Keratinocyte (primary cell): Measurements from ENCODE around the gene ITGB1BP1. TPM values are rescaled to one million over a fixed set of nuclear protein-coding genes. Genes with fewer than 3 reads are reported as not detected.

Experiments used
- DNase-seq: peaks from one replicate; pipeline ENCODE4 v3.0.0-alpha.2; 2011; ENCODE audit warnings: low read depth, missing footprints, low spot score
- FAIRE-seq: peaks from 2 replicates; lab custom pipeline; 2011; peaks lifted over from hg19 to GRCh38; lab: Jason Lieb, UNC
- H2AFZ ChIP-seq: 2 replicates; pipeline ENCODE4 v1.6.0; 2012; ENCODE audit warnings: low read length, control low read depth, inconsistent platforms; ENCODE audit not compliant: control insufficient read depth
- H3K27ac ChIP-seq: 2 replicates; pipeline ENCODE4 v1.5.1; 2011; ENCODE audit warnings: low read length; ENCODE audit not compliant: control insufficient read depth, insufficient read depth
- H3K27me3 ChIP-seq: 3 replicates; pipeline ENCODE4 v1.6.0; 2011; ENCODE audit warnings: low read length; ENCODE audit not compliant: control insufficient read depth, insufficient read depth; ENCODE audit errors: extremely low read depth
- H3K36me3 ChIP-seq, 2 experiments: 2 replicates in 1 of 2; 3 replicates in 1 of 2; pipeline ENCODE4 v1.5.1; 2011; ENCODE audit warnings: low read length in 2 of 2, mild to moderate bottlenecking in 1 of 2; ENCODE audit not compliant: control insufficient read depth in 2 of 2, insufficient read depth in 2 of 2; ENCODE audit errors: extremely low read depth in 1 of 2
- H3K4me1 ChIP-seq: 3 replicates; pipeline ENCODE4 v1.5.1; 2011; ENCODE audit warnings: low read length; ENCODE audit not compliant: control insufficient read depth, insufficient read depth; ENCODE audit errors: extremely low read depth
- H3K4me2 ChIP-seq: 3 replicates; pipeline ENCODE4 v1.6.0; 2011; ENCODE audit warnings: low read depth, low read length; ENCODE audit not compliant: control insufficient read depth, insufficient read depth; ENCODE audit errors: extremely low read depth
- H3K4me3 ChIP-seq, 3 experiments: fragments of 200-600 bp in 1 of 3; sonication (generic) in 1 of 3; 2 replicates in 2 of 3; 3 replicates in 1 of 3; pipeline ENCODE4 v1.5.1; 2011 to 2016; ENCODE audit warnings: low read length in 3 of 3, mild to moderate bottlenecking in 3 of 3, control low read depth in 2 of 3, inconsistent platforms in 1 of 3, low read depth in 1 of 3, mixed read lengths in 1 of 3, mixed run types in 1 of 3, moderate library complexity in 1 of 3; ENCODE audit not compliant: control insufficient read depth in 2 of 3, insufficient read depth in 2 of 3; ENCODE audit errors: extremely low read depth in 1 of 3
- H3K79me2 ChIP-seq: 2 replicates; pipeline ENCODE4 v1.6.0; 2012; ENCODE audit warnings: low read length; ENCODE audit not compliant: control insufficient read depth, insufficient read depth
- H3K9ac ChIP-seq: 3 replicates; pipeline ENCODE4 v1.6.0; 2011; ENCODE audit warnings: low read length; ENCODE audit not compliant: control insufficient read depth, insufficient read depth; ENCODE audit errors: extremely low read depth
- H3K9me1 ChIP-seq: 3 replicates; pipeline ENCODE4 v1.6.0; 2011; ENCODE audit warnings: low read length; ENCODE audit not compliant: control insufficient read depth, insufficient read depth; ENCODE audit errors: extremely low read depth
- H3K9me3 ChIP-seq: 2 replicates; pipeline ENCODE4 v1.5.1; 2012; ENCODE audit warnings: low read depth, low read length; ENCODE audit not compliant: control insufficient read depth
- H4K20me1 ChIP-seq: 3 replicates; pipeline ENCODE4 v1.6.0; 2011; ENCODE audit warnings: low read length; ENCODE audit not compliant: control insufficient read depth, insufficient read depth; ENCODE audit errors: extremely low read depth
- EZH2 ChIP-seq: IDR thresholded peaks from one replicate; pipeline ENCODE4 v1.6.1; 2012; ENCODE audit warnings: inconsistent platforms, mild to moderate bottlenecking, low read length, moderate library complexity
- dilution Hi-C: fragments of 300-500 bp; cut with MboI; formaldehyde crosslinking; loops from one replicate; pipeline ENCODE4 v1.7.0; 2020; ENCODE audit warnings: low sequenced_read_pairs; ENCODE audit not compliant: extremely low pct_ligation_motif_present
- polyA plus RNA-seq, 5 experiments: library from polyadenylated mRNA; depleted of rRNA in 3 of 5; stranded (reverse) in 3 of 5; stranded (forward) in 1 of 5; unstranded in 1 of 5; fragments of >200 nt; gene quantifications; 1 replicate in 1 of 5; 2 replicates in 3 of 5; 3 replicates in 1 of 5; pipeline versions ENCODE4 v1.2.1 to v1.2.3, GENCODE V29; 2011 to 2012; ENCODE audit warnings: missing spikeins in 2 of 5, low read depth in 1 of 5, low replicate concordance in 1 of 5
- TF ChIP-seq, protein P1 (sequence below), 3 experiments: IDR thresholded peaks in 1 of 3; conservative IDR thresholded peaks in 1 of 3; optimal IDR thresholded peaks in 1 of 3; 2 replicates in 2 of 3; 3 replicates in 1 of 3; pipeline versions ENCODE3 to v1.5.1; 2011; ENCODE audit warnings: low read length in 3 of 3, mild to moderate bottlenecking in 3 of 3, moderate library complexity in 2 of 3, control low read depth in 1 of 3, inconsistent platforms in 1 of 3; ENCODE audit not compliant: insufficient read depth in 2 of 3; ENCODE audit errors: extremely low read depth in 1 of 3

Gene ITGB1BP1
- polyA plus RNA-seq, 1 donor (not counting 4 experiments of a cell fraction or from before 2014, with no cell fraction given) = 169 TPM

DNA sequence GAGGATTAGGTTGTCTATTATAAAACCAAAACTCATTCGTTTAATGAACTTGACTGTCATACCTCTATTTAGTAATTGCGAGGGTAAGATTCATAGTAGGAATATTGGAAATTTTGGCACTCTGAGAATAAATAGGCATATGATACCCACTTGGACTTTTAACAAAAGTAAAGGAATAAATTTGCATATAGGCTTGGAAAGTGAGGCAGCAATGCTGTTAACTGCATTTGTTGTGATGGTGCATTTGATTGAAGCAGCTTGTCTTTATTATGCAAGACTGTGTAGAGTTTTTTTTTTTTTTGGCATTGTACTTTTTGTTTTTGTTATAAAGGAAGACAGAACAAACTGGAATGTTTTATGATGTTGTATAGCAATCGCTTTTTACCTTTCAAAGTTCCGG, 18.9 kb downstream of the ITGB1BP1 start:
- FAIRE-seq (no peak), DNase-seq (no peak)
- Histone ChIP-seq H3K27me3 (no peaks in the 10 kb centered on the region), H2AFZ (no peak overlapping the region), H3K9me1 (no peaks in the 10 kb centered on the region), H3K9me3 (no peaks in the 10 kb centered on the region), H3K9ac (no peak overlapping the region), H3K4me1 (no peaks in the 10 kb centered on the region), H3K79me2 (no peaks in the 10 kb centered on the region), H3K4me3 (no peak overlapping the region), H3K27ac (no peak overlapping the region), H4K20me1 (no peaks in the 10 kb centered on the region), H3K36me3 (peaks cover 27 to 33% of the 10 kb centered on the region in 2 experiments), H3K4me2 (no peak overlapping the region)
- dilution Hi-C loops = no loop called here
- TF ChIP-seq, protein P1, sequence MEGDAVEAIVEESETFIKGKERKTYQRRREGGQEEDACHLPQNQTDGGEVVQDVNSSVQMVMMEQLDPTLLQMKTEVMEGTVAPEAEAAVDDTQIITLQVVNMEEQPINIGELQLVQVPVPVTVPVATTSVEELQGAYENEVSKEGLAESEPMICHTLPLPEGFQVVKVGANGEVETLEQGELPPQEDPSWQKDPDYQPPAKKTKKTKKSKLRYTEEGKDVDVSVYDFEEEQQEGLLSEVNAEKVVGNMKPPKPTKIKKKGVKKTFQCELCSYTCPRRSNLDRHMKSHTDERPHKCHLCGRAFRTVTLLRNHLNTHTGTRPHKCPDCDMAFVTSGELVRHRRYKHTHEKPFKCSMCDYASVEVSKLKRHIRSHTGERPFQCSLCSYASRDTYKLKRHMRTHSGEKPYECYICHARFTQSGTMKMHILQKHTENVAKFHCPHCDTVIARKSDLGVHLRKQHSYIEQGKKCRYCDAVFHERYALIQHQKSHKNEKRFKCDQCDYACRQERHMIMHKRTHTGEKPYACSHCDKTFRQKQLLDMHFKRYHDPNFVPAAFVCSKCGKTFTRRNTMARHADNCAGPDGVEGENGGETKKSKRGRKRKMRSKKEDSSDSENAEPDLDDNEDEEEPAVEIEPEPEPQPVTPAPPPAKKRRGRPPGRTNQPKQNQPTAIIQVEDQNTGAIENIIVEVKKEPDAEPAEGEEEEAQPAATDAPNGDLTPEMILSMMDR (optimal IDR thresholded peaks at IDR 0.05 in 1 of 3, IDR thresholded peaks at IDR 0.05 in 1 of 3, conservative IDR thresholded peaks at IDR 0.05 in 1 of 3; ENCODE audit: extremely low read depth in 1 of 3, insufficient read depth in 2 of 3, low read length in 3 of 3) = no peak

DNA sequence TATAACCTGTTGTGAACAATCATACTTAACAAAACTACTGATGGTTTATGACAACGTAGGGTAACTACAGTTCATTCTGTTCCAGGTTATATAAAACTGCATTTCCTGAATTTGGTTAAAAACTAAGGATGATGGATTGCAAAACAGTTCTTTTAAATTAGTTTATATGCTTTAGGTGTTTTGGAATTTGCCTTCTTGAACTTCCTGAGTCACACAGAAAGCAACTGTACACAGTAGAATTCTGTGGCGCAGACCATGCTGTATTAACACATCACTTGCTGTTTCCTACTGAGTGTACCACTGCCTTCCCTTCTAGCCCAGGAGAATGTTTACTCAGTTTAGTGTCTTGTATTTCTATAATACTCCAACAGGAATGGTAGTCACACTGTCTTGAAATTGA, 19.4 kb downstream of the ITGB1BP1 start:
- TF ChIP-seq, protein P1 (optimal IDR thresholded peaks at IDR 0.05 in 1 of 3, IDR thresholded peaks at IDR 0.05 in 1 of 3, conservative IDR thresholded peaks at IDR 0.05 in 1 of 3; ENCODE audit: extremely low read depth in 1 of 3, insufficient read depth in 2 of 3, low read length in 3 of 3) = no peak
- TF ChIP-seq EZH2 = no peak
- FAIRE-seq (no peak), DNase-seq (no peak)
- no peak overlapping the region for H3K9ac ChIP-seq
- H2AFZ ChIP-seq = no peak overlapping the region
- no peaks in the 10 kb centered on the region for H3K9me1 ChIP-seq
- H3K27ac ChIP-seq = no peak overlapping the region
- H3K36me3 ChIP-seq = peaks cover 30 to 33% of the 10 kb centered on the region in 2 experiments
- no peak overlapping the region for H3K4me2 ChIP-seq
- no peaks in the 10 kb centered on the region for H3K79me2 ChIP-seq
- H3K27me3 ChIP-seq = no peaks in the 10 kb centered on the region
- H4K20me1 ChIP-seq = no peaks in the 10 kb centered on the region
- H3K9me3 ChIP-seq = no peaks in the 10 kb centered on the region
- H3K4me3 ChIP-seq = no peak overlapping the region
- no peaks in the 10 kb centered on the region for H3K4me1 ChIP-seq
- dilution Hi-C loops = no loop called here
